ENCODE data around the gene URM1.

GRCh38 chr9:128391956-128392301 lies 20.8 kb downstream of the URM1 start:
- TF ChIP-seq CTCF (IDR thresholded peaks at IDR 0.05) (no peak), POLR2A (IDR thresholded peaks at IDR 0.05) (no peak)
